HG03521 (cell line): ENCODE results near the gene HOXA2.

Source experiments
- ATAC-seq: cut with Tn5 transposase; IDR thresholded peaks from one replicate; pipeline ENCODE4 v1.9.1; 2021; ENCODE audit warnings: mild to moderate bottlenecking, moderate library complexity; ENCODE audit not compliant: unreplicated experiment

HOXA2 gene

GRCh38 chr7:27100694-27101170 lies 1.8 kb downstream of the HOXA2 start:
- no peak for ATAC-seq

DNA sequence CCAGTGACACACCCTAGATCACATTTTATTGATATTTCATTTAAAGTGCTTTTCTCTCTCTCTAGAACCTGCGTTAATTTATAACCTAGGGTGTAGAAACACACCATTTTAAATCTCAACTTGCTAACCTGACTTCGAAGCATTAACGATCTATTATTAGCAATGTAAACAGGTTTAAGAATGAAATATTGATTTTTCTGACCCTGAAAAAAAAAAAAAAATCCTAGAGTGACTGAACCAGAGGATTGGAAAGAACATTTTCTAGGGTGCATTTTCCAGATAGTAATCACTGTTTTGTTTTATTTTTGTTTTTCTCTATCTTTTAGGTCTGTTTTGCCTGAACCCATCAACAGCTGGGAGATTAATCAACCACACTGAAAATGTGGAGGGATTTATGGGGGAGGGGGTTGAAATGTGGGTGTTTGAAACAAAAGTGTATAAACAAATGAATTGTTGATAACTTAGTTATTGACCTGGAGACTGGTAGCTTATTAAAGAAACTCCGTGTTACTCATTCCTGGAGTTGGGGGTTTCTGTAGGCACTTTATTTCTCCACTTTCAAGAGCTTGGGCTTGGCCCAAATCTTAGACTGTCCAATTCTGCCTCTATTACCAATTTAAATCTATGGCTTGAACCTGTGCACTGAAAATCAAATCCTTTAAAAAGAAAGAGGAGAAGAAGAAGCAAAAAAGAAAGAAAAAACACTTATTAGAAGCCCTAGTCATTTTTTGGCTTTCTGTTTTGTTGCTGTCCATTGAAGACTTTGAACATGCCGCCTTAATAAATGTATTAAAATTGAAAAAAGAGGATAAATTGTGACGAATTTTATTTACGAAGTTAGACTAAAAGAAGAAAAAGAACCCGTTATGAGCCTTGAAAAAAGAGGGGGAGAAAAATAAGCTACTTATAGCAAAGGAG lies 2.8 kb downstream of the HOXA2 start:
- ATAC-seq, result no peak

GRCh38 chr7:27098578-27099451 lies 3.7 kb downstream of the HOXA2 start:
- ATAC-seq, result no peak

GRCh38 chr7:27097686-27098577 lies 4.6 kb downstream of the HOXA2 start:
- ATAC-seq, result no peak

DNA sequence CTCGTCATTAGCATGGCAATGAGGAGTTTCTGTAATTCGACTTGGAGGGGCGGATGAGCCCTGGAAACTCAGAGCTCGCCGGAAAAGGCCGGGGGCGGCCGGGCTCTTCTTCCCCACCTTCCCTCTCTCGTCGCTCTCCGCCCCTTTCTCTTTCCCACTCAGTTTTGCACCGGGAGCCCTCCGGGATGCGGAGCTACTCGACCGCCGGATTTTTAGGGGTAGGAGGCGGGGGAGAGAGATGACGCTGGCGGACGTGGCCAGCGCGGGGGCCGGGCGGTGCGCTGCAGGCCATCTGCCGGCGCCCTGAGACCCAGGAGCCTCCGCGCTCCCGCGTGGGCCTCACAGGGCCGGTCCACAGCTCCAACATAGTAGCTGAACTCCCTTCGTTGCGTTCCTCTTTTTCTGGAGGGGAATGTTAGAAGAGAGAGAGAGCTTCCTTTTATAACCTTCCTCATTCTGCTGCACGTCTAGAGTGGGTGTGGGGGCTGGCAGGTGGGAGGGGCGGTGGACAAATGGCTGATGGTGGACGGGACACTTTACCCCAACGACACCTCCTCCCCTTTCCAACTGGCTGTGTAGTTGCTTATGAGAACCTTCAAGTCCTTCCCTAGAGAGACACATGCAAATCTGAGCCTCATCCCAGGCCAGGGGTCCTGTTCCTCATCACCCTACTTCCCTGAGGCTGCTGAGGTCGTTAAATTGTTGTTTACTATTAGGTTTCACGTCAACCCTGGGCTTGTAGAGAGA lies 5.5 kb downstream of the HOXA2 start:
- ATAC-seq, result no peak

DNA sequence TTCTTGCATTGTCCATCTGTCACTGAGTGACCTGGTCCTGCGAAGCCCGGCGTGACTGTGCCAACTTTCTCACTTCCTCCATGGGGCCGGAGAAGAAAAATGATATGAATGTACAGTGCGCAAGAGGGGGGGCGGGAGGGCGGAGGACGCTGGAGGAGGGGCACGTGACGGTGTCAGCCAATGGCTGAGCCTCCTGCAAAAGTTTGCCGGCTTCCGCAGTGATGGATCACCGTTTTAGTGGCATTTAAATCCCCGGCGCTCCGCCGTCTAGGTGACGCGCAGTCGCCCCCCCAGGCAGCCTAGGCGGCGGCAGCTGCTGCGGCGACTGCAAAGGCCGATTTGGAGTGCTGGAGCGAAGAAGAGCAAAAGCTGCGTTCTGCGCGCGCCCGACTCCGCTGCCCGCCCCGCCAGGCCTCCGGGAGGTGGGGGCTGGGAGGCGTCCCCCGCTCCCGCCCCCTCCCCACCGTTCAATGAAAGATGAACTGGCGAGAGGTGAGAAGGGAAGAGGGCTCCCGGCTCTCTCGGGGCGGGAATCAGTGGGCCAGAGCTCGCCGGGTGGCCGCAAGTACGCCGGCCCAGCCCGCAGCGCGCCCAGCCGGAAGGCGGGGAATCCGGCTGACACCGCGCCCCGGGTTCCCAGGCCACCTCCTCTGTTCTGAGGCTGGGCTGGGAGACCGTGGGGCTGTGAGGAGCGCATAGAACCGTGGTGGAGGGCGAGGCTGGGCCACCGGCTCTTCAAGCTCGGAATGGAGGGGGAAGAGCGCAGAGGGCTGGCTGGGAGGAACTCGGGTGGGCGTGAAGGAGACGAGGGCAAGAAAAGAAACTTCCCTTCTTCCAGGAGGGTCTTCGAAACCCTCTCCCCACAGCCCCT lies 6.4 kb downstream of the HOXA2 start, which contains the start of gene HOXA1:
Gene HOXA1, minus strand, starts transcription at position 104 of the 871 bp plus-strand sequence. Its CDS starts 88 bp downstream, at position 16.
- peak; percentile 88 for ATAC-seq

- ATAC-seq, result no peak
Measured at GRCh38 chr7:27095050-27095896, 7.2 kb downstream of the HOXA2 start.

- no peak for ATAC-seq
Measured at GRCh38 chr7:27094304-27095049, 8.0 kb downstream of the HOXA2 start.

GRCh38 chr7:27093184-27093895 lies 9.1 kb downstream of the HOXA2 start:
- no peak for ATAC-seq

- no peak for ATAC-seq
Measured at GRCh38 chr7:27092819-27093110, 9.7 kb downstream of the HOXA2 start.

GRCh38 chr7:27091941-27092818 lies 10.3 kb downstream of the HOXA2 start:
- ATAC-seq, result no peak

- ATAC-seq, result no peak
Measured at GRCh38 chr7:27091105-27091504, 11.4 kb downstream of the HOXA2 start.

GRCh38 chr7:27088002-27088922 lies 14.2 kb downstream of the HOXA2 start:
- no peak for ATAC-seq

GRCh38 chr7:27083646-27084045 lies 18.8 kb downstream of the HOXA2 start:
- no peak for ATAC-seq

- ATAC-seq, result no peak
Measured at GRCh38 chr7:27082171-27082570, 20.3 kb downstream of the HOXA2 start.
